HepG2 (cell line): ENCODE measurements around the gene NOP9. TPM values are rescaled to one million over a fixed set of nuclear protein-coding genes. Genes with fewer than 3 reads are reported as not detected.

Experiments used
- FOXP4 ChIP-seq: sonication (generic); formaldehyde crosslinking; IDR thresholded peaks from 2 replicates; pipeline ENCODE4 v1.4.0; 2020; ENCODE audit warnings: missing genetic modification reagents
- GABPA ChIP-seq, 2 experiments: IDR thresholded peaks; 2 replicates each; pipeline ENCODE4 v1.6.1; 2011 to 2016; ENCODE audit warnings: low read depth in 2 of 2, low read length in 1 of 2, missing biosample characterization in 1 of 2, missing genetic modification characterization in 1 of 2
- HINFP ChIP-seq: sonication (generic); formaldehyde crosslinking; IDR thresholded peaks from 2 replicates; pipeline ENCODE4 v1.4.0; 2020; ENCODE audit warnings: low read depth, mild to moderate bottlenecking, missing genetic modification reagents
- HNRNPK ChIP-seq: fragments of 200-400 bp; formaldehyde crosslinking; IDR thresholded peaks from 2 replicates; pipeline ENCODE4 v1.6.1; 2018; ENCODE audit warnings: low read length, low read depth, moderate library complexity, mild to moderate bottlenecking; ENCODE audit not compliant: poor library complexity, severe bottlenecking
- KDM2A ChIP-seq: sonication (generic); formaldehyde crosslinking; IDR thresholded peaks from 2 replicates; pipeline ENCODE4 v1.4.0; 2020; ENCODE audit warnings: low read depth, missing genetic modification reagents, borderline replicate concordance
- LCORL ChIP-seq, 2 experiments: fragments of 450-650 bp in 1 of 2; sonication (generic) in 1 of 2; formaldehyde crosslinking in 1 of 2; IDR thresholded peaks; 2 replicates each; pipeline versions ENCODE4 v1.5.0 to v1.6.1; 2017 to 2020; ENCODE audit warnings: antibody characterized with exemption in 1 of 2, missing genetic modification reagents in 1 of 2
- MAZ ChIP-seq, 2 experiments: sonication (generic) in 1 of 2; formaldehyde crosslinking in 1 of 2; IDR thresholded peaks; 2 replicates each; pipeline versions ENCODE4 v1.5.0 to v1.6.1; 2012 to 2020; ENCODE audit warnings: low read depth in 2 of 2, mild to moderate bottlenecking in 2 of 2, borderline replicate concordance in 1 of 2, improper control_type of control experiment in 1 of 2, low read length in 1 of 2, missing genetic modification reagents in 1 of 2, moderate library complexity in 1 of 2
- NFKBIZ ChIP-seq: IDR thresholded peaks from 2 replicates; pipeline ENCODE4 v1.6.1; 2018; ENCODE audit warnings: missing genetic modification reagents, missing compliant biosample characterization
- PREB ChIP-seq: sonication (generic); formaldehyde crosslinking; IDR thresholded peaks from 2 replicates; pipeline ENCODE4 v1.4.0; 2020; ENCODE audit warnings: missing genetic modification reagents
- RARG ChIP-seq: sonication (generic); formaldehyde crosslinking; IDR thresholded peaks from 2 replicates; pipeline ENCODE4 v1.4.0; 2020; ENCODE audit warnings: low read depth, mild to moderate bottlenecking, missing genetic modification reagents
- SPEN ChIP-seq: sonication (generic); formaldehyde crosslinking; IDR thresholded peaks from 2 replicates; pipeline ENCODE4 v1.5.1; 2020; ENCODE audit warnings: low read depth, mild to moderate bottlenecking, missing genetic modification reagents
- TGIF2 ChIP-seq: IDR thresholded peaks from 2 replicates; pipeline ENCODE4 v1.6.1; 2016; ENCODE audit warnings: control low read depth, missing compliant biosample characterization
- ZNF329 ChIP-seq: sonication (generic); formaldehyde crosslinking; IDR thresholded peaks from 2 replicates; pipeline ENCODE4 v1.9.0; 2021; ENCODE audit warnings: low read depth, mild to moderate bottlenecking, missing genetic modification reagents
- ZNF382 ChIP-seq: sonication (generic); formaldehyde crosslinking; IDR thresholded peaks from 2 replicates; pipeline ENCODE4 v1.5.0; 2020; ENCODE audit warnings: missing genetic modification reagents, mild to moderate bottlenecking, borderline replicate concordance
- ZNF576 ChIP-seq: sonication (generic); formaldehyde crosslinking; IDR thresholded peaks from 2 replicates; pipeline ENCODE4 v1.4.0; 2020; ENCODE audit warnings: mild to moderate bottlenecking, missing genetic modification reagents
- ZUFSP ChIP-seq: sonication (generic); formaldehyde crosslinking; IDR thresholded peaks from 2 replicates; pipeline ENCODE4 v1.9.0; 2021; ENCODE audit warnings: missing genetic modification reagents, mild to moderate bottlenecking, borderline replicate concordance
- polyA plus RNA-seq, 8 experiments: library from polyadenylated mRNA; depleted of rRNA in 3 of 8; stranded (reverse) in 7 of 8; unstranded in 1 of 8; fragments of >200 nt; fragmentation: Illumina TruSeq in 4 of 8; extraction: Trizol in 4 of 8; gene quantifications; 2 replicates each; pipeline versions ENCODE4 v1.2.1 to v1.2.3, GENCODE V29; 2011 to 2016; ENCODE audit warnings: low read depth in 4 of 8, missing spikeins in 1 of 8, mixed read lengths in 1 of 8; ENCODE audit not compliant: insufficient read depth in 1 of 8
- total RNA-seq, 5 experiments: library from RNA; depleted of rRNA; stranded (reverse); fragments of >200 nt; fragmentation: Illumina TruSeq; extraction: Trizol; gene quantifications; 2 replicates each; pipeline ENCODE4 v1.2.3, GENCODE V29; 2016; ENCODE audit warnings: low read depth in 1 of 5
- TF ChIP-seq, protein P1 (sequence below): sonication (generic); formaldehyde crosslinking; IDR thresholded peaks from 2 replicates; pipeline ENCODE4 v1.5.0; 2020; ENCODE audit warnings: missing genetic modification reagents
- TF ChIP-seq, protein P2 (sequence below): IDR thresholded peaks from 2 replicates; pipeline ENCODE4 v1.6.1; 2016; ENCODE audit warnings: missing compliant biosample characterization, missing genetic modification reagents, borderline replicate concordance

NOP9 gene
- total and polyA plus RNA-seq, 2 of the 13 experiments (the other 11 are each of a cell fraction or from before 2014, with no cell fraction given) = 24.5 to 61.6 TPM

GRCh38 chr14:24307575-24308341 lies 8.1 kb downstream of the NOP9 start, which contains the start of gene CIDEB (continued):
- TF ChIP-seq NFKBIZ (CRISPR knock-in tag) = peak; percentile 95
- peak; percentile 12; the same call in 1 of the 2 replicates for TF ChIP-seq ZNF329 (CRISPR knock-in tag)
- peak; percentile 75 for TF ChIP-seq FOXP4 (CRISPR knock-in tag)
- TF ChIP-seq LCORL (IDR thresholded peaks at IDR 0.05) = no peak
- no peak for TF ChIP-seq LCORL (CRISPR knock-in tag; IDR thresholded peaks at IDR 0.05)
- TF ChIP-seq TGIF2 (CRISPR knock-in tag) = peak; percentile 74
- TF ChIP-seq KDM2A (CRISPR knock-in tag) = peak; percentile 89
- TF ChIP-seq MAZ (IDR thresholded peaks at IDR 0.05; ENCODE audit: borderline replicate concordance, low read depth, low read length) = peak; percentile 100
- peak; percentile 99 for TF ChIP-seq MAZ (CRISPR knock-in tag; IDR thresholded peaks at IDR 0.05; ENCODE audit: low read depth)
- peak; percentile 78 for TF ChIP-seq SPEN (CRISPR knock-in tag)
- TF ChIP-seq GABPA (IDR thresholded peaks at IDR 0.05; ENCODE audit: low read depth, low read length) = no peak
- TF ChIP-seq GABPA (CRISPR knock-in tag; IDR thresholded peaks at IDR 0.05; ENCODE audit: low read depth) = no peak
- TF ChIP-seq HNRNPK = no peak
- TF ChIP-seq ZUFSP (CRISPR knock-in tag) = no peak
- TF ChIP-seq PREB = no peak
- TF ChIP-seq RARG (CRISPR knock-in tag) = peak; percentile 98
- TF ChIP-seq, protein P1, sequence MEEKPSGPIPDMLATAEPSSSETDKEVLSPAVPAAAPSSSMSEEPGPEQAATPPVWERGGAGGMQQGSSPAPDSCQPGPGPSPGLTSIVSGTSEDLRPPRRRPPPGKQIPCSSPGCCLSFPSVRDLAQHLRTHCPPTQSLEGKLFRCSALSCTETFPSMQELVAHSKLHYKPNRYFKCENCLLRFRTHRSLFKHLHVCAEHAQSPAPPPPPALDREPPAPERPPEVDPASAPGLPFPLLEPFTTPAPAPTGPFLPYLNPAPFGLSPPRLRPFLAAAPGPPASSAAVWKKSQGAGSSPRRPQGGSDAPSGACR (CRISPR knock-in tag) = no peak
- no peak for TF ChIP-seq ZNF576 (CRISPR knock-in tag)
- TF ChIP-seq, protein P2, sequence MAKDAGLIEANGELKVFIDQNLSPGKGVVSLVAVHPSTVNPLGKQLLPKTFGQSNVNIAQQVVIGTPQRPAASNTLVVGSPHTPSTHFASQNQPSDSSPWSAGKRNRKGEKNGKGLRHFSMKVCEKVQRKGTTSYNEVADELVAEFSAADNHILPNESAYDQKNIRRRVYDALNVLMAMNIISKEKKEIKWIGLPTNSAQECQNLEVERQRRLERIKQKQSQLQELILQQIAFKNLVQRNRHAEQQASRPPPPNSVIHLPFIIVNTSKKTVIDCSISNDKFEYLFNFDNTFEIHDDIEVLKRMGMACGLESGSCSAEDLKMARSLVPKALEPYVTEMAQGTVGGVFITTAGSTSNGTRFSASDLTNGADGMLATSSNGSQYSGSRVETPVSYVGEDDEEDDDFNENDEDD (CRISPR knock-in tag) = peak; percentile 72; the same call in 1 of the 2 replicates
- no peak for TF ChIP-seq ZNF382 (CRISPR knock-in tag)
- peak; percentile 88; the same call in 1 of the 2 replicates for TF ChIP-seq HINFP
